Measurements from ENCODE around the gene TSHZ2. TPM values are rescaled to one million over a fixed set of nuclear protein-coding genes. Genes with fewer than 3 reads are reported as not detected.

The TSHZ2 gene
- total RNA-seq, 2 donors from 2014 or later = 3.3 to 6.2 TPM

- no peak overlapping the region for H3K27ac ChIP-seq
- H3K4me3 ChIP-seq = no peak overlapping the region
- no peaks in the 10 kb centered on the region for H3K9me3 ChIP-seq
- no peak for DNase-seq (ENCODE audit: low spot score)
- H3K27me3 ChIP-seq = no peaks in the 10 kb centered on the region
- H3K36me3 ChIP-seq = no peaks in the 10 kb centered on the region
- H3K4me1 ChIP-seq = no peaks in the 10 kb centered on the region
- TF ChIP-seq CTCF (IDR thresholded peaks at IDR 0.05) = no peak
Observed at GRCh38 chr20:53494753-53495152, 522.6 kb downstream of the TSHZ2 start.

- H3K9me3 ChIP-seq = no peaks in the 10 kb centered on the region
- no peaks in the 10 kb centered on the region for H3K36me3 ChIP-seq
- TF ChIP-seq CTCF (IDR thresholded peaks at IDR 0.05) = no peak
Observed at GRCh38 chr20:53495398-53496092, 523.4 kb downstream of the TSHZ2 start.

GRCh38 chr20:53497246-53497645, 525.1 kb downstream of the TSHZ2 start:
- no peaks in the 10 kb centered on the region for H3K4me1 ChIP-seq

More at GRCh38 chr20:53495398-53496092, 523.4 kb downstream of the TSHZ2 start:
- H3K4me1 ChIP-seq = no peaks in the 10 kb centered on the region
- no peak for DNase-seq (ENCODE audit: low spot score)
- H3K27me3 ChIP-seq = no peaks in the 10 kb centered on the region
- H3K27ac ChIP-seq = no peak overlapping the region
- no peak overlapping the region for H3K4me3 ChIP-seq

GRCh38 chr20:53498341-53498740, 526.2 kb downstream of the TSHZ2 start:
- no peak for TF ChIP-seq CTCF (IDR thresholded peaks at IDR 0.05)
- no peak for DNase-seq (ENCODE audit: low spot score)

More at GRCh38 chr20:53497246-53497645, 525.1 kb downstream of the TSHZ2 start:
- H3K4me3 ChIP-seq = no peak overlapping the region
- H3K36me3 ChIP-seq = no peaks in the 10 kb centered on the region
- H3K27ac ChIP-seq = no peak overlapping the region
- no peak for DNase-seq (ENCODE audit: low spot score)
- H3K27me3 ChIP-seq = no peaks in the 10 kb centered on the region
- H3K9me3 ChIP-seq = no peaks in the 10 kb centered on the region
- no peak for TF ChIP-seq CTCF (IDR thresholded peaks at IDR 0.05)

GRCh38 chr20:53500651-53501050, 528.5 kb downstream of the TSHZ2 start:
- H3K27ac ChIP-seq = no peak overlapping the region
- H3K27me3 ChIP-seq = no peaks in the 10 kb centered on the region
- no peak for DNase-seq (ENCODE audit: low spot score)
- H3K4me3 ChIP-seq = no peak overlapping the region
- H3K9me3 ChIP-seq = no peaks in the 10 kb centered on the region
- TF ChIP-seq CTCF (IDR thresholded peaks at IDR 0.05) = no peak
- no peaks in the 10 kb centered on the region for H3K4me1 ChIP-seq
- no peaks in the 10 kb centered on the region for H3K36me3 ChIP-seq

More at GRCh38 chr20:53498341-53498740, 526.2 kb downstream of the TSHZ2 start:
- Histone ChIP-seq H3K9me3 (no peaks in the 10 kb centered on the region), H3K4me3 (no peak overlapping the region), H3K4me1 (no peaks in the 10 kb centered on the region), H3K27me3 (no peaks in the 10 kb centered on the region), H3K27ac (no peak overlapping the region), H3K36me3 (no peaks in the 10 kb centered on the region)

- TF ChIP-seq CTCF (IDR thresholded peaks at IDR 0.05) = no peak
Observed at GRCh38 chr20:53502820-53503219, 530.7 kb downstream of the TSHZ2 start.

More at GRCh38 chr20:53502820-53503219, 530.7 kb downstream of the TSHZ2 start:
- no peak overlapping the region for H3K27ac ChIP-seq
- no peaks in the 10 kb centered on the region for H3K27me3 ChIP-seq
- no peaks in the 10 kb centered on the region for H3K9me3 ChIP-seq
- H3K4me1 ChIP-seq = no peaks in the 10 kb centered on the region
- H3K36me3 ChIP-seq = no peaks in the 10 kb centered on the region
- no peak for DNase-seq (ENCODE audit: low spot score)
- no peak overlapping the region for H3K4me3 ChIP-seq
